ENCODE results near the gene TOMM7. TPM values are rescaled to one million over a fixed set of nuclear protein-coding genes. Genes with fewer than 3 reads are reported as not detected.
"Not testable (repeated sequence)": the region's sequence is repeated elsewhere in the genome, so short reads cannot be mapped to it uniquely, and the experiment has no call there.

Gene TOMM7
- total RNA-seq, 1 donor: 343 TPM

DNA sequence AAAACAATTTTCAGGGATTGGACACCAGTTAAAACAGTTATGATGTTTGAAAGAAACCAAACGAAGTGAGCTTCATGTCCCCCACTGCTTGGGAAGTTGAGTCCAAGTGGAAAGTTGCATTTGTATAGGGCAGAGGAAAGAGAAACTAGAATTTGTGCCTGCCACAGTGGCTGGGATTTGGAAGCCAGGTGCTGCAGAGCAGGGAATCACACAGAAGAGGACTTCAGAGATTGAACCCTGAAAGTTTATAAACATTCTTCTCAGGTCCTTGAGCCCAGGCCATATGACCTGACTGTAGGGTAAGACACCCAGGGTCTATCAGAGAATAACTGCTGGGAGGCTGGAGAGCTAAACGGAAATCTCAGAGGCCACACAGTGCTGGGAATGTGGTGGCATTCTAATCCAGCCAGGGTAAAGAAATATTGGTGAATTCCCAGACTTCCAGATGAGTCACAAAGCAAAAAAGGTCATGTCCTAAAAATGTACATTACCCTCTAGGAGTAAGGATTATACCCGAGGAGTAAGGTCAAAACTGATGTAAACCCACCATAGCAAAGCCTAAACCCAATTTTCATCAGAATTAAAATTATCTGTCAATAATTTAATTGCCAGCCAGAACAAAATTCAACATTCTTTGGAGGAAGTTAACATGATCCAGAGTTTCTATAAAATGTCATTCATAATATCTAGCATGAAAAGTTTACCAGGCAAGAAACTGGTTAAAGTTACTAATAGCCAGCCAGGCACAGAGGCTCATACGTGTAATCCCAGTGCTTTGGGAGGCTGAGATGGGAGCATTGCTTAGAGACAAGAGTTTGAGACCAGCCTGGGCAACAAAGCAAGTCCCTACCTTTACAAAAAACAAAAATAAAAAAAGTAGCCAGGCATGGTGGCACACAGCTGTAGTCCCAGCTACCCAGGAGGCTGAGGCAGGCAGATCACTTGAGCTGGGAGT, 31.2 kb downstream of the TOMM7 start:
- Histone ChIP-seq H3K4me1 (ENCODE audit: insufficient read depth, low read length) (no peaks in the 10 kb centered on the region), H3K9me3 (ENCODE audit: low read depth, low read length) (no peaks in the 10 kb centered on the region), H3K4me3 (ENCODE audit: low read length) (no peak overlapping the region), H3K27me3 (ENCODE audit: insufficient read depth, low read length) (no peaks in the 10 kb centered on the region)

GRCh38 chr7:22790640-22791039, 32.0 kb downstream of the TOMM7 start:
- not testable (repeated sequence) for H3K27me3 ChIP-seq (ENCODE audit: insufficient read depth, low read length); H3K9me3 ChIP-seq (ENCODE audit: low read depth, low read length); H3K4me1 ChIP-seq (ENCODE audit: insufficient read depth, low read length); H3K4me3 ChIP-seq (ENCODE audit: low read length)

DNA sequence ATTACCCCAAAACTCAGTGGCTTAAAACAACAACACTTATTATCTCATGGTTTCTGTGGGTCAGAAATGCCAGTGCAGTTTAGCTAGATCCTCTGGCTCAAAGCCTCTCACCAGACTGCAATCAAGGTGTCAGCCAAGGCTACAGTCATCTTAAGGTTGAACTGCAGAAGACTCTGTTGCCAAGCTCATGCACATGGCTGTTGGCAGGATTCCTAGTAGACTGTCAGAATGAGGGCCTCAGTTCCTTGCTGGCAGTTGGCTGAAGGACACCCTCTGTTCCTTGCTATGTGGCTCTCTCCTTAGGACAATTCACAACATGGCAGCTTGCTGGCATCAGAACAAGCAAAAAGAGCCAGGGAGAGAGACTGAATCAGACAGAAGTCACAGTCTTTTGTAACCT, 34.7 kb downstream of the TOMM7 start:
- Histone ChIP-seq H3K4me1 (ENCODE audit: insufficient read depth, low read length) (no peaks in the 10 kb centered on the region), H3K4me3 (ENCODE audit: low read length) (no peak overlapping the region), H3K9me3 (ENCODE audit: low read depth, low read length) (no peaks in the 10 kb centered on the region), H3K27me3 (ENCODE audit: insufficient read depth, low read length) (no peaks in the 10 kb centered on the region)

- Histone ChIP-seq H3K27me3 (ENCODE audit: insufficient read depth, low read length) (no peaks in the 10 kb centered on the region), H3K4me1 (ENCODE audit: insufficient read depth, low read length) (no peaks in the 10 kb centered on the region), H3K4me3 (ENCODE audit: low read length) (no peak overlapping the region), H3K9me3 (ENCODE audit: low read depth, low read length) (no peaks in the 10 kb centered on the region)
These were observed 36.2 kb downstream of the TOMM7 start for GRCh38 chr7:22786290-22786932.

- H3K27me3 ChIP-seq (ENCODE audit: insufficient read depth, low read length): no peaks in the 10 kb centered on the region
- H3K9me3 ChIP-seq (ENCODE audit: low read depth, low read length): no peaks in the 10 kb centered on the region
- no peak overlapping the region for H3K4me3 ChIP-seq (ENCODE audit: low read length)
- no peaks in the 10 kb centered on the region for H3K4me1 ChIP-seq (ENCODE audit: insufficient read depth, low read length)
These were observed 38.3 kb downstream of the TOMM7 start for GRCh38 chr7:22784346-22784745.

- no peak overlapping the region for H3K4me3 ChIP-seq (ENCODE audit: low read length)
These were observed 39.2 kb downstream of the TOMM7 start for GRCh38 chr7:22783421-22783820.

DNA sequence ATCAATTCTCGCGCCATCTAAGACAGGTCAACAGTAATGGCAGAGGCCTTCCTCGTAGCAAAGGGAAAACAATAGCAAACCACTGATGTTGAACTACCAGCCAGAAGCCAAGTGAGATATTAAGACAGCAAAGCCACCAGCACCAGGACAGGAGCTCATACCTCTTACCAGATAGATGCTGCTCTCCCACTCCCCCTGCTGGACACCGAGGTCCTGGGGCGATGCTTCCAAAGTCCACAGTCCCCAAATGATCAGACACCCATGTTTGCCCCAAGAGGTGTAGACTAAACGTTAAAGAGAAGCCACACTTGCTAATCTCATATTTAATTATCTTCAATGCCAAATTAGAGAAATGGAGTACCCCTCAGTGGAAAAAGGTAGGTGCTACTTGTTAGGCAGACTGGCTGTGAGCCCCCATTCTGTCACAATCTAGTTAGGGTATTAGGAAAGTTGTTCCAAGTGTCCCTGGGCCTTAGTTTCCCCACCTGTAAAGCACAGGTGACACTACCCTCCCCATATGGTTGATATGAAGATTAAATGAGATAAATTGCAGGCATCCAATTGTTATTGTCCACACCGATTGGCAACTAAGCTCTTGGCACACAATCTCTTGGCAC, 39.9 kb downstream of the TOMM7 start:
- Histone ChIP-seq H3K9me3 (ENCODE audit: low read depth, low read length) (no peaks in the 10 kb centered on the region), H3K27me3 (ENCODE audit: insufficient read depth, low read length) (no peaks in the 10 kb centered on the region)

More at GRCh38 chr7:22783421-22783820, 39.2 kb downstream of the TOMM7 start:
- Histone ChIP-seq H3K9me3 (ENCODE audit: low read depth, low read length) (no peaks in the 10 kb centered on the region), H3K27me3 (ENCODE audit: insufficient read depth, low read length) (no peaks in the 10 kb centered on the region), H3K4me1 (ENCODE audit: insufficient read depth, low read length) (no peaks in the 10 kb centered on the region)

DNA sequence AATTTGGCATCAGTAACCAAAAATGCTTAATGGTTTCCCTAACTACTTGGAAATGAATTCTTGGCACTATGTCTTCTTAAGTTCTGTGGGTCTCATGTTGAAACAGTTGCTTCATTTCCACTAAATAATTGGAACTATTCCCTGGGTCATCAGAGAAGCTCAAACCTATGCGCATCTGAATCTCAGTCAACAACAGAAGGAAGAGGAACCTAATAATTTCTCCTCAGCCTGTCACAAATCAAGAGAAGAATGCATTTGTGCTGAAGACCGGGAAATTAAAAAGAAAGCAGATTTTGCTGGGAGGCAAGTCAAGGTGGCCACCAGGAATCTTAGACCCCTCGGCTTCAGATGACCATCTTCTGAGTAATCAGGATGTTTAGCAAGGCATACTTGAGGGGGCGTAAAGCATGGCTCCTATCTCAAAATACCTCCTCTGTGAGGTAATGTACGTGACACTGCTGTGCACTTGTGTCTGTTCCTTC, 41.4 kb downstream of the TOMM7 start:
- Histone ChIP-seq H3K4me1 (ENCODE audit: insufficient read depth, low read length) (no peaks in the 10 kb centered on the region), H3K27me3 (ENCODE audit: insufficient read depth, low read length) (no peaks in the 10 kb centered on the region), H3K9me3 (ENCODE audit: low read depth, low read length) (no peaks in the 10 kb centered on the region), H3K4me3 (ENCODE audit: low read length) (no peak overlapping the region)

More for the DNA sequence above, 39.9 kb downstream of the TOMM7 start:
- Histone ChIP-seq H3K4me1 (ENCODE audit: insufficient read depth, low read length) (no peaks in the 10 kb centered on the region), H3K4me3 (ENCODE audit: low read length) (no peak overlapping the region)

DNA sequence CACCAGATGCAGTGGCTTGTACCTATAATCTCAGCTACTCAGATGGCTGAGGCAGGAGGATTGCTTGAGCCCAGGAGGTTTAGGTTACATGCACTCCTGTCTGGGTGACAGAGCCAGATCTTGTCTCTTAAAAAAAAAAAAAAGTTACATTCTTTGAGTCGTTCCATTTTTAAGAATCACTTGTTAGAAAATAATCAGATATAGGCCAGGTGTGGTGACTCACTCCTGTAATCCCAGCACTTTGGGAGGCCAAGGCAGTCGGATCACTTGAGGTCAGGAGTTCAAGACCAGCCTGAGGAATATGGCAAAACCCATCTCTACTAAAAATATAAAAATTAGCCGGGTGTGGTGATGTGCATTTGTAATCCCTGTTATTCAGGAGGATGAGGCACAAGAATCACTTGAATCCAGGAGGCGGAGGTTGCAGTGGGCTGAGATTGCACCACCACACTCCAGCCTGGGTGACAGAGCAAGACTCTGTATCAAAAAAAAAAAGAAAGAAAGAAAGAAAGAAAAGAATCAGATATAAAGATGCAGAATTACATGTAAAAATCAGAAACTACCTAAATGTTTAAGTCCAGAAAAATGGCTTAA, 42.8 kb downstream of the TOMM7 start:
- not testable (repeated sequence) for H3K4me1 ChIP-seq (ENCODE audit: insufficient read depth, low read length); H3K4me3 ChIP-seq (ENCODE audit: low read length); H3K27me3 ChIP-seq (ENCODE audit: insufficient read depth, low read length); H3K9me3 ChIP-seq (ENCODE audit: low read depth, low read length)

DNA sequence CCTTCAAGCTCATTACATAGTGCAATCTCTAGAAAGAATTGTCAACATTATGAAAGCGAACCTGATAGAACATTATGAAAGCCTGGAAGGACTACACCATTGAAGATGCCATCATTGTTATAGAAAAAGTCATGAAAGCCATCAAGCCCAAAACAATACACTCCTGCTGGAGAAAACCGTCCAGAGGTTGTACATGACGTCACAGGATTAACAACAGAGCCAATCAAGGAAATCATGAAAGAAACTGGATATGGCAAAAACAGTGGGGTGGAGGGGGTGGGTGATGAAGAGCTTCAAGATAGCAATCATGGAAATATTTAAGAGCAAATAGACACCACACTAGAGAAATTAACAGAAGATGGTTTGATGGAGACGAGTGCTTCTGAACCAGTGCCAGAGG, 45.7 kb downstream of the TOMM7 start:
- Histone ChIP-seq H3K4me3 (ENCODE audit: low read length) (no peak overlapping the region), H3K4me1 (ENCODE audit: insufficient read depth, low read length) (no peaks in the 10 kb centered on the region), H3K9me3 (ENCODE audit: low read depth, low read length) (no peaks in the 10 kb centered on the region), H3K27me3 (ENCODE audit: insufficient read depth, low read length) (no peaks in the 10 kb centered on the region)

DNA sequence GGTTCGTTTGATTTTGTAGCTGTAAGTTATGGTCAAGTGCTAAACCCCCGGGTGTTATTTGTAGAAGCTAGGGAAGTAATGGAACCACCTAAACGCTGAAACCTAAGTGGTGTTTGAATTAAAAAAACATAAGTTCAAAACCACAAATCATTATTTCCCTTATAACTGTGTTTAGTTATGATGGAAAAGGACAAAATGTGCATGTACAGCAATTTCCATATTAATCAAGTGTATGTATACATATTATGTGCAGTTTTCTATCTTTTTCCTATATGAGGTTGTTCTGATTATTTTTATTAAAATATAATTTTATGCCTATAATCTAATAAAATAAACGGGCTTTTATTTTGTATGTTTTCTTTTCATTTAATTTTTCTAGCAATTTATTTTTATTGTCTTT, 49.8 kb downstream of the TOMM7 start:
- Histone ChIP-seq H3K9me3 (ENCODE audit: low read depth, low read length) (no peaks in the 10 kb centered on the region), H3K4me1 (ENCODE audit: insufficient read depth, low read length) (no peaks in the 10 kb centered on the region), H3K4me3 (ENCODE audit: low read length) (no peak overlapping the region), H3K27me3 (ENCODE audit: insufficient read depth, low read length) (peaks cover 3% of the 10 kb centered on the region)

DNA sequence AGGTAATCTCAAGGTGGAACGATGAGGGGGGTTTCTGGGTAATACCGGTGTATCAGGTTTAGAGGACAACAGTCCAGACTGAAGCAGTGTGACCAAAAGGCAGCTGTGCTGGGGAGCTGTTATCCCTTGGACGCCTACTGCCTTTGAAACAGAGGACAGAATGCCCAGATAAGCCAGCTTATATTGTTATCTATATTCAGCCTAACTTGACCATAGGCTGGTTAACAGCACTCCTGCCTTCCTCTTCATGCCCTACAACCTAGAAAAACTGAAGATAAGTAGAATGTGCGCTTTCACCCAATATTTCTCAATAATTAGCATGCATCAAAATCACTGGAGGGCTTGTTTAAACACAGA, 50.8 kb downstream of the TOMM7 start:
- Histone ChIP-seq H3K9me3 (ENCODE audit: low read depth, low read length) (no peaks in the 10 kb centered on the region), H3K27me3 (ENCODE audit: insufficient read depth, low read length) (peaks cover 3% of the 10 kb centered on the region), H3K4me1 (ENCODE audit: insufficient read depth, low read length) (no peaks in the 10 kb centered on the region), H3K4me3 (ENCODE audit: low read length) (no peak overlapping the region)

DNA sequence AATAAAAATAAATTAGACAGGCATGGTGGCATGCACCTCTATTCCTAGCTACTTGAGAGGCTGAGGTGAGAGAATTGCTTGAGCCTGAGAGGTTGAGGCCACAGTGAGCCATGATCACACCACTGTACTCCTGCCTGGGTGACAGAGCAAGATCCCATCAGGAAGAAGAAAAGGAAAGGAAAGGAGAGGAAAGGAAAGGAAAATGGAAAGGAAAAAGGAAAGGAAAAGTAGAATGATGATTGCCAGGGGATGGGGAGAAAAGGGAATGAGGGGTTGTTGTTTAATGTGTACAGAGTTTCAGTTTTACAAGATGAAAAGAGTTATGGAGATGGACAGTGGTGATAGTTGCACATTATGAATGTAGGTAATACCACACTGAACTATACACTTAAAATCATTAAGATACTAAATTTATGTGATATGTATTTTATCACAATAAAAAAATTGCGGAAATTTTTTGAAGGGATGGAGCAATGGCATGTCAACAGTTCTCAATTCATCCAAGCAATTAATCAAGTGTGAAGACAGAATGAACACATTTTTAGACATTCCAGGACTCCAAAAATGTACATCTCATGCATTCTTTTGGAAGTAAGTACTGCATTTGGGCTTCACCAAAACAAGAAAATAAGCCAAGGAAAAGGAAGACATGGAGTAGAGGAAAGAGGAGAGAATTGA, 51.3 kb downstream of the TOMM7 start:
- H3K27me3 ChIP-seq (ENCODE audit: insufficient read depth, low read length): peaks cover 3% of the 10 kb centered on the region
- H3K9me3 ChIP-seq (ENCODE audit: low read depth, low read length): no peaks in the 10 kb centered on the region
- no peaks in the 10 kb centered on the region for H3K4me1 ChIP-seq (ENCODE audit: insufficient read depth, low read length)
- H3K4me3 ChIP-seq (ENCODE audit: low read length): no peak overlapping the region

- no peak overlapping the region for H3K4me3 ChIP-seq (ENCODE audit: low read length)
- peaks cover 7% of the 10 kb centered on the region for H3K27me3 ChIP-seq (ENCODE audit: insufficient read depth, low read length)
- H3K4me1 ChIP-seq (ENCODE audit: insufficient read depth, low read length): no peaks in the 10 kb centered on the region
- no peaks in the 10 kb centered on the region for H3K9me3 ChIP-seq (ENCODE audit: low read depth, low read length)
These were observed 57.0 kb downstream of the TOMM7 start for GRCh38 chr7:22765609-22766008.

Data from mononuclear cell (primary cell).